Kidney epithelial cell (primary cell): Measurements from ENCODE around the gene CHRNB4. TPM values are rescaled to one million over a fixed set of nuclear protein-coding genes. Genes with fewer than 3 reads are reported as not detected.

Source experiments
- DNase-seq: peaks from one replicate; pipeline ENCODE4 v3.0.0-alpha.2; 2010; ENCODE audit warnings: low read depth
- H3K27me3 ChIP-seq: 2 replicates; pipeline ENCODE4 v1.6.0; 2011; ENCODE audit warnings: low read length; ENCODE audit not compliant: control insufficient read depth, insufficient read depth
- H3K36me3 ChIP-seq: 2 replicates; pipeline ENCODE4 v1.5.1; 2011; ENCODE audit warnings: low read length; ENCODE audit not compliant: control insufficient read depth, insufficient read depth
- H3K4me3 ChIP-seq: 2 replicates; pipeline ENCODE4 v1.5.1; 2011; ENCODE audit warnings: low read depth, mild to moderate bottlenecking, control low read depth, low read length
- total RNA-seq: library from RNA; depleted of rRNA; stranded (reverse); fragments of >200 nt; gene quantifications from 2 replicates; pipeline ENCODE4 v1.2.3, GENCODE V29; 2015
- TF ChIP-seq, protein P1 (sequence below): IDR thresholded peaks from 2 replicates; pipeline ENCODE4 v1.5.1; 2011; ENCODE audit warnings: mild to moderate bottlenecking, moderate library complexity, low read length, control low read depth, inconsistent platforms; ENCODE audit not compliant: insufficient read depth, poor library complexity, severe bottlenecking

CHRNB4 gene
- total RNA-seq, 1 donor from 2014 or later, result 1.8 TPM

DNA sequence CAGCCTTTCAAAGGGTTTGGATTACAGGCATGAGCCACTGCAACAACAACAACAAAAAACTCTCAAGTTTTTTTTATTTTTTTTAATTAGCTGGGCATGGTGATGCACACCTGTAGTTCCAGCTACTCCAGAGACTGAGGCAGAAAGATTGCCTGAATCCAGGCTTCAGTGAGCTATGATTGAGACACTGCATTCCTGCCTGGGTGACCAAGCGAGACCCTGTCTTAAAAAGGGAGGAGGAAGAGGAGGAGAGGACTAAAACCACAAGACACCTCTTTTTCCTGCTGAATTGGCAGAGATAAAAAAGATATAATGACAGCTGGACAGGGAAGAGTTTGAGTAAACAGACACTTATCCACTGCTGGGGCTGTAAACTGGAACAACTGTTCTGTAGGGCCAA is 22.7 kb upstream of the CHRNB4 start:
- TF ChIP-seq, protein P1, sequence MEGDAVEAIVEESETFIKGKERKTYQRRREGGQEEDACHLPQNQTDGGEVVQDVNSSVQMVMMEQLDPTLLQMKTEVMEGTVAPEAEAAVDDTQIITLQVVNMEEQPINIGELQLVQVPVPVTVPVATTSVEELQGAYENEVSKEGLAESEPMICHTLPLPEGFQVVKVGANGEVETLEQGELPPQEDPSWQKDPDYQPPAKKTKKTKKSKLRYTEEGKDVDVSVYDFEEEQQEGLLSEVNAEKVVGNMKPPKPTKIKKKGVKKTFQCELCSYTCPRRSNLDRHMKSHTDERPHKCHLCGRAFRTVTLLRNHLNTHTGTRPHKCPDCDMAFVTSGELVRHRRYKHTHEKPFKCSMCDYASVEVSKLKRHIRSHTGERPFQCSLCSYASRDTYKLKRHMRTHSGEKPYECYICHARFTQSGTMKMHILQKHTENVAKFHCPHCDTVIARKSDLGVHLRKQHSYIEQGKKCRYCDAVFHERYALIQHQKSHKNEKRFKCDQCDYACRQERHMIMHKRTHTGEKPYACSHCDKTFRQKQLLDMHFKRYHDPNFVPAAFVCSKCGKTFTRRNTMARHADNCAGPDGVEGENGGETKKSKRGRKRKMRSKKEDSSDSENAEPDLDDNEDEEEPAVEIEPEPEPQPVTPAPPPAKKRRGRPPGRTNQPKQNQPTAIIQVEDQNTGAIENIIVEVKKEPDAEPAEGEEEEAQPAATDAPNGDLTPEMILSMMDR, result no peak
- Histone ChIP-seq H3K4me3 (no peak overlapping the region), H3K27me3 (no peaks in the 10 kb centered on the region), H3K36me3 (no peaks in the 10 kb centered on the region)
- DNase-seq, result no peak

DNA sequence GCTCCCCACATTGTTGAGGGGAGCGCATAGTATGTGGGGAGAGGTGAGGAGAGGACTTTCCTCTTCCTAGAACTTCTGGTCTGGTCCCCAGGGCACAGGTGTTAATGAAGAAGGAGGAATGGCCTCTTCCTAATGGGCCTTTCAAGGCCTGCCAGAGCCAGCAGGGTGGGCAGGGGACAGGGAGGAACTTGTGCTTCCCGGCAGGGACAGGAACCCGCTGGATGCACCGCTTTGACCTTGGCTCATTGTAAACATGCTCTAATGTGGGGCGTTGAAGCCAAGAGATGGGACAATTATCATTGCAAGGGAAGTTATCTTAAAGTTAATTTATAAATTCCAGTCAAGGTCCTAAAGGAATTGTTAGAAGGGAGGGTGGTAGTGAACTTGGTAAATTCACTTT is 21.0 kb upstream of the CHRNB4 start:
- TF ChIP-seq, protein P1, result no peak
- no peaks in the 10 kb centered on the region for H3K36me3 ChIP-seq
- no peak for DNase-seq

DNA sequence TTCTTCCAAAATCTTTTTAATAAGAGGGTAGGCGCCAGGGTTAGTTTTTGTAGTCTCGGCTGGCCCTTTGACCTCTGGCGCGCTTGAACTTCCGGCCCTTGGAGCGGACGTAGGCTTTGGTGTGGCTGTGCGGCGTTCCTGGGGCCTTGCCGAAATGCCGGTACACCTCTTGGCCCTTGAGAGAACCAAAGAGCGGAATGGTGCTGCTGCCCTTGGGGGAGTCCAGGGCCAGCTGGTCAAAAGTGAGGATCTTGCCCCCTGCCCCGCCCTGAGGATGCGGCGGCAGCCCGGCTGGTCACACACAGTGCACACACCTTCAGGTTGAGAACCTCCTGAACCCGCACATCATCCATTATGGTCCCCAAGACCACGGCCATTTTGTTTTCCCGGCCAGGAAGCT is 20.0 kb upstream of the CHRNB4 start:
- TF ChIP-seq, protein P1, result no peak
- no peak for DNase-seq
- H3K4me3 ChIP-seq, result no peak overlapping the region
- H3K27me3 ChIP-seq, result no peaks in the 10 kb centered on the region
- no peaks in the 10 kb centered on the region for H3K36me3 ChIP-seq

More for the DNA sequence above, 21.0 kb upstream of the CHRNB4 start:
- Histone ChIP-seq H3K4me3 (no peak overlapping the region), H3K27me3 (no peaks in the 10 kb centered on the region)

DNA sequence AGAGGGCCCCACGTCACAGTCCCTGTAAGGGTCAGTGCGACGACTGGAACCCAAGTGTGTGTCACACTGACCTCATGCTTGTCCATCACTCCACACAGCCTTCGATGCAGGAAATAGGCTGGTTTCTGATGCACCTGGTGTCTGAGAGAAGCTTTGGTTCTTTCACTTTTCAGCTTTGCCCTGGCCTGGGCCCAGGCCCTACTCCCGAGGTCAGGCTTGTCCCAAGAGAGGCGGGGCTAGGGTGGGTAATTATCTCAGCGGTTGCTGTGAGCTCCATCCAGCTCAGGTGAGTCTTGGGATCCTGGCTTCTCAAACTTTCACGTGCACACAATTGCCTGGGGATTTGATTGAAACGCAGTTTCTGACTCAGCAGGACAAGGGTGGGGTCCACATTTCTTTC is 19.6 kb upstream of the CHRNB4 start:
- Histone ChIP-seq H3K36me3 (no peaks in the 10 kb centered on the region), H3K27me3 (no peaks in the 10 kb centered on the region), H3K4me3 (no peak overlapping the region)
- no peak for DNase-seq
- TF ChIP-seq, protein P1, result no peak

DNA sequence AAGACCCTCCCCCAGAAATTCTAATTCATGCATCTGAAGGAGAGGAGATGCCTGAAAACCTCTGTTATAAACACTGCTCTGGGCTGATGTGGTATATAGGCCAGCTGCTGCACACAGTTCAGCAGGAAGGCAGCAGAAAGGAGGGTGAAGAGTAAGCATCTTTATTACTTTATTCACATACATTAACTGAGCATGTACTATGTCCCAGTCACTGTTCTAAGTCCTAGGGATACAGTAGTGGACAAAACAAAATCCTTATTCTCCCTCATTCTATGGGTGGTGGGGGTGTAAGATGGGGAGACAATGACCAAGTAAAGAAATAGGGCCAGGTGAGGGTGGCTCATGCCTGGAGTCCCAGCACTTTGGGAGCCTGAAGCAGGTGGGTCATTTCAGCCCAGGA is 17.8 kb upstream of the CHRNB4 start:
- no peak for DNase-seq
- TF ChIP-seq, protein P1, result no peak
- H3K36me3 ChIP-seq, result no peaks in the 10 kb centered on the region
- H3K27me3 ChIP-seq, result no peaks in the 10 kb centered on the region
- no peak overlapping the region for H3K4me3 ChIP-seq

DNA sequence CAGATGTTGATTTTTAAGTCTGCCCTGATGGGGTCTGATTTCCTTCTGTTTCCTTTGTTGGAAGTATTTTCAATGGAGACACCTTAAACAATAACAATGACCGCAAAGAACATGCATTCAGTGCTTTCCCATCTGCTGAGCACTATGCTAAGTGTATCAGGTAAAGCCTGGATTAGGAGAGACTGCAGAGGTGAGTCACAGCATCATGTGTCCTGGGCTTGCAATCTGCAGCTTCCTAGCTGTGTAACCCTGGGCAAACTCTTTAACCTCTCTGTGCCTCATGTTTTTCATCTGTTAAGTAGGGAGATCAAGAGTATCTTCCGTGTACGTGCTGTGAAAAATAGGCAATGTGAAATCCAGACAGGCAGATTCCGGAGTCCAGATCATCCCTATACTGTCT is 13.3 kb upstream of the CHRNB4 start:
- TF ChIP-seq, protein P1, result no peak
- no peaks in the 10 kb centered on the region for H3K36me3 ChIP-seq
- DNase-seq, result no peak
- H3K27me3 ChIP-seq, result no peaks in the 10 kb centered on the region
- no peak overlapping the region for H3K4me3 ChIP-seq
